OCI-LY7 (cell line): ENCODE measurements around the gene TRAF1.
A peak's percentile ranks its signal among the peaks of the same experiment; 100 is the strongest.

Experiments
- CTCF ChIP-seq: fragments of 200-600 bp; sonication (generic); conservative IDR thresholded peaks from 2 replicates; pipeline ENCODE4 v1.5.1; 2014; ENCODE audit warnings: mild to moderate bottlenecking, antibody characterized with exemption, low read length, moderate library complexity, mixed read lengths
- EZH2phosphoT487 ChIP-seq: fragments of 200-600 bp; sonication (generic); IDR thresholded peaks from 2 replicates; pipeline ENCODE4 v1.6.1; 2018; ENCODE audit warnings: low read depth, borderline replicate concordance, mild to moderate bottlenecking, mixed run types, antibody characterized with exemption, low read length, moderate library complexity, mixed read lengths

GRCh38 chr9:120886490-120886967 is 40.1 kb downstream of the TRAF1 start:
- TF ChIP-seq CTCF, result peak; percentile 54
- no peak for TF ChIP-seq EZH2phosphoT487
